Stomach (tissue), 9 donors: Measurements from ENCODE around the gene KLHDC10. TPM values are rescaled to one million over a fixed set of nuclear protein-coding genes. Genes with fewer than 3 reads are reported as not detected.
"Not testable (repeated sequence)": the region's sequence is repeated elsewhere in the genome, so short reads cannot be mapped to it uniquely, and the experiment has no call there.

Experiments used
- DNase-seq, 2 donors: peaks; one replicate each; pipeline versions ENCODE4 v3.0.0 to v3.0.0-alpha.2; 2013 to 2019
- H3K27ac ChIP-seq, 5 donors: fragments of 200-600 bp in 4 of 5; sonication (generic) in 4 of 5; one replicate each; pipeline ENCODE4 v1.5.1; 2013 to 2019; ENCODE audit warnings: mild to moderate bottlenecking in 1 of 5, moderate library complexity in 1 of 5
- H3K27me3 ChIP-seq, 3 donors: fragments of 200-600 bp; sonication (generic); one replicate each; pipeline ENCODE4 v1.5.1; 2017 to 2019; ENCODE audit warnings: mixed run types in 1 of 3
- H3K36me3 ChIP-seq, 4 donors: fragments of 200-600 bp; sonication (generic); 1 replicate in 3 of 4; 2 replicates in 1 of 4; pipeline ENCODE4 v1.5.1; 2016 to 2019
- H3K4me1 ChIP-seq, 4 donors: fragments of 200-600 bp; sonication (generic); one replicate each; pipeline ENCODE4 v1.5.1; 2016 to 2019
- H3K4me3 ChIP-seq, 4 donors: fragments of 200-600 bp; sonication (generic) in 3 of 4; one replicate each; pipeline ENCODE4 v1.5.1; 2016 to 2019; ENCODE audit warnings: mild to moderate bottlenecking in 1 of 4
- H3K9me3 ChIP-seq, 4 donors: fragments of 200-600 bp; sonication (generic); one replicate each; pipeline ENCODE4 v1.5.1; 2016 to 2019
- EP300 ChIP-seq: sonication (generic); formaldehyde crosslinking; IDR thresholded peaks from one replicate; pipeline ENCODE4 v1.6.1; 2017; ENCODE audit warnings: antibody characterized with exemption
- POLR2A ChIP-seq, 4 donors: fragments of 450-650 bp; IDR thresholded peaks; one replicate each; pipeline ENCODE4 v1.6.1; 2016; ENCODE audit warnings: antibody characterized with exemption in 4 of 4, control low read depth in 2 of 4, mild to moderate bottlenecking in 1 of 4, moderate library complexity in 1 of 4
- POLR2AphosphoS5 ChIP-seq, 3 donors: sonication (generic); formaldehyde crosslinking; IDR thresholded peaks; one replicate each; pipeline ENCODE4 v1.6.1; 2016; ENCODE audit warnings: antibody characterized with exemption in 3 of 3
- WGBS, 5 donors: extraction: QIAGEN DNeasy Blood & Tissue Kit in 3 of 5; methylation state at CpG; one replicate each; pipeline versions ENCODE4 v1.1.5 to v1.1.7; 2013 to 2018; 5-methylcytosine and 5-hydroxymethylcytosine counted together
- intact Hi-C: fragments of 100-400 bp; cut with DNase I; formaldehyde crosslinking; loops from one replicate; pipeline ENCODE4 v1.15.1; 2023; ENCODE audit warnings: low total_unique reads
- polyA plus RNA-seq, 3 donors: library from polyadenylated mRNA; stranded (reverse); fragments of 200-250 nt; gene quantifications; one replicate each; pipeline ENCODE4 v1.2.3, GENCODE V29; 2013
- total RNA-seq, 5 donors: library from RNA; depleted of rRNA; stranded (reverse); fragments of >200 nt; gene quantifications; one replicate each; pipeline versions ENCODE4 v1.1.0 to v1.2.3, GENCODE V29; 2014 to 2016
- TF ChIP-seq, protein P1 (sequence below), 7 experiments: fragments of 450-650 bp in 4 of 7; fragments of 200-600 bp in 3 of 7; sonication (generic) in 3 of 7; IDR thresholded peaks; one replicate each; pipeline ENCODE4 v1.5.1; 2016 to 2019; ENCODE audit warnings: antibody characterized with exemption in 7 of 7, control low read depth in 2 of 7, mild to moderate bottlenecking in 1 of 7
- donor health status: healthy with polysubstance abuse.
- donor health status: Bipolar disorder and iron deficiency.
- donor health status: healthy.

Gene KLHDC10
- total and polyA plus RNA-seq, 8 donors: 5.8 to 49.0 (median 22.5) TPM

DNA sequence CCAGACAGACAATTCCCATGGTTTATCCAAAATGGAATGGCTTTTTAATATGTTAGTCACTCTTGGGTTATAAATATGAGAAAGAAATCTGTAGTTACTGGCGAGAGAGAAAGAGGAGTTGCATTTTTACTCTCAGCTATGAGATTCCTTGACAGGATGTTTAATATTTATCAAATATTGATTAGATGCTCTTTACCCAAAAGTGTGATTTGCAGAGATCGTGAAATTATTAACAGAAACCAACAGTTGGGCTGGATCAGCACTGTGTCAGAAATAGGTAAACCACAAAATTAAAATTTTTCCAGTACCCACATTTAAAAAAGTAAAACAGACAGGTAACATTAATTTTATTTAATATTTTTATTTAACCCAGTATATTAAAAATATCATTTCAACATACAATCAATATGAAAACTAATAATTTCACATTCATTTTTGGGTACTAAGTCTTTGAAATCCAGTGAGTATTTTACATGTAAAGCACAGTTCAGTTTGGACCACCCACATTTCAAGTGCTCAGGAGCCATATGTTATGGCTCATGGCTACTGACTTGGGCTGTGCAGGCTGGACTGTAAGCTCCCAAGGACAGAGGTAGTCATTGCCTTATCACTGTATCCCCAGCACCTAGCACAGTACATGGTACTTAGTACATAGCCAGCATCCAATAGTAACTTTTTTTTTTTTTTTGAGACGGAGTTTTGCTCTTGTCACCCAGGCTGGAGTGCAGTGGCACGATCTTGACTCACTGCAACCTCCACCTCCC, 42.5 kb downstream of the KLHDC10 start:
- no peak overlapping the region for H3K4me3 ChIP-seq
- H3K9me3 ChIP-seq: no peaks in the 10 kb centered on the region
- intact Hi-C loops: no loop called here
- no peaks in the 10 kb centered on the region for H3K36me3 ChIP-seq
- no peak overlapping the region for H3K27ac ChIP-seq
- H3K4me1 ChIP-seq: peaks cover 0 to 18% (median 13%) of the 10 kb centered on the region in 4 donors
- H3K27me3 ChIP-seq: no peaks in the 10 kb centered on the region
- 77 to 97% (median 91%) methylated on average over 4 of the region's 4 CpGs for WGBS, 5 donors
- TF ChIP-seq EP300: no peak
- no peak for TF ChIP-seq POLR2A (IDR thresholded peaks at IDR 0.05)
- TF ChIP-seq, protein P1, sequence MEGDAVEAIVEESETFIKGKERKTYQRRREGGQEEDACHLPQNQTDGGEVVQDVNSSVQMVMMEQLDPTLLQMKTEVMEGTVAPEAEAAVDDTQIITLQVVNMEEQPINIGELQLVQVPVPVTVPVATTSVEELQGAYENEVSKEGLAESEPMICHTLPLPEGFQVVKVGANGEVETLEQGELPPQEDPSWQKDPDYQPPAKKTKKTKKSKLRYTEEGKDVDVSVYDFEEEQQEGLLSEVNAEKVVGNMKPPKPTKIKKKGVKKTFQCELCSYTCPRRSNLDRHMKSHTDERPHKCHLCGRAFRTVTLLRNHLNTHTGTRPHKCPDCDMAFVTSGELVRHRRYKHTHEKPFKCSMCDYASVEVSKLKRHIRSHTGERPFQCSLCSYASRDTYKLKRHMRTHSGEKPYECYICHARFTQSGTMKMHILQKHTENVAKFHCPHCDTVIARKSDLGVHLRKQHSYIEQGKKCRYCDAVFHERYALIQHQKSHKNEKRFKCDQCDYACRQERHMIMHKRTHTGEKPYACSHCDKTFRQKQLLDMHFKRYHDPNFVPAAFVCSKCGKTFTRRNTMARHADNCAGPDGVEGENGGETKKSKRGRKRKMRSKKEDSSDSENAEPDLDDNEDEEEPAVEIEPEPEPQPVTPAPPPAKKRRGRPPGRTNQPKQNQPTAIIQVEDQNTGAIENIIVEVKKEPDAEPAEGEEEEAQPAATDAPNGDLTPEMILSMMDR (IDR thresholded peaks at IDR 0.05): no peak
- no peak for TF ChIP-seq POLR2AphosphoS5 (IDR thresholded peaks at IDR 0.05)
- no peak for DNase-seq

DNA sequence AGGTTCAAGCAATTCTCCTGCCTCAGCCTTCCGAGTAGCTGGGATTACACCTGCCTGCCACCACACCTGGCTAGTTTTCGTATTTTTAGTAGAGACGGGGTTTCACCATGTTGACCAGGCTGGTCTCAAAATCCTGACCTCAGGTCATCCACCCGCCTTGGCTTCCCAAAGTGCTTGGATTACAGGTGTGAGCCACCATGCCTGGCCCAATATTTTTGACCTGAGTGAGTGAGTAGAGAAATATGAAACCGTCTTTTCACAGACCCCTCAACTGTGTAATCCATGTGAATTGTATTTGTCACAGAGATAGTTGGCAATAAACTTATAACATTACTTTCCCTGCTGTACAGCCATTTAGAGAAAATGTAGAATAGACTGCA, 43.1 kb downstream of the KLHDC10 start:
- H3K36me3 ChIP-seq, H3K9me3 ChIP-seq, DNase-seq, intact Hi-C loops, H3K4me3 ChIP-seq, H3K27me3 ChIP-seq, H3K27ac ChIP-seq: not testable (repeated sequence)
- 88 to 95% (median 91%) methylated on average over 5 of the region's 5 CpGs for WGBS, 5 donors
- H3K4me1 ChIP-seq: peaks cover 0 to 18% (median 13%) of the 10 kb centered on the region in 4 donors

GRCh38 chr7:130113887-130114286, 43.6 kb downstream of the KLHDC10 start:
- Histone ChIP-seq H3K27me3 (no peaks in the 10 kb centered on the region), H3K9me3 (no peaks in the 10 kb centered on the region), H3K27ac (no peak overlapping the region), H3K4me3 (no peak overlapping the region), H3K36me3 (peaks cover 0 to 10% (median 3%) of the 10 kb centered on the region in 4 donors), H3K4me1 (peaks cover 0 to 18% (median 13%) of the 10 kb centered on the region in 4 donors)
- no peak for TF ChIP-seq POLR2A (IDR thresholded peaks at IDR 0.05)
- no peak for TF ChIP-seq EP300
- TF ChIP-seq POLR2AphosphoS5 (IDR thresholded peaks at IDR 0.05): no peak
- TF ChIP-seq, protein P1 (IDR thresholded peaks at IDR 0.05): no peak
- intact Hi-C loops: no loop called here
- peak in 1 of 2 donors; percentile 15 for DNase-seq
- WGBS, 5 donors: 27 to 56% (median 41%) methylated on average over 4 of the region's 4 CpGs

- Histone ChIP-seq H3K27ac (no peak overlapping the region), H3K4me3 (no peak overlapping the region), H3K27me3 (no peaks in the 10 kb centered on the region), H3K4me1 (peaks cover 0 to 18% (median 13%) of the 10 kb centered on the region in 4 donors), H3K9me3 (no peaks in the 10 kb centered on the region), H3K36me3 (peaks cover 0 to 15% (median 5%) of the 10 kb centered on the region in 4 donors)
- no peak for DNase-seq
- intact Hi-C loops: no loop called here
- TF ChIP-seq, protein P1 (IDR thresholded peaks at IDR 0.05): no peak
- no peak for TF ChIP-seq POLR2A (IDR thresholded peaks at IDR 0.05)
- TF ChIP-seq EP300: no peak
- no peak for TF ChIP-seq POLR2AphosphoS5 (IDR thresholded peaks at IDR 0.05)
Observed at GRCh38 chr7:130114374-130114773, 44.0 kb downstream of the KLHDC10 start.

DNA sequence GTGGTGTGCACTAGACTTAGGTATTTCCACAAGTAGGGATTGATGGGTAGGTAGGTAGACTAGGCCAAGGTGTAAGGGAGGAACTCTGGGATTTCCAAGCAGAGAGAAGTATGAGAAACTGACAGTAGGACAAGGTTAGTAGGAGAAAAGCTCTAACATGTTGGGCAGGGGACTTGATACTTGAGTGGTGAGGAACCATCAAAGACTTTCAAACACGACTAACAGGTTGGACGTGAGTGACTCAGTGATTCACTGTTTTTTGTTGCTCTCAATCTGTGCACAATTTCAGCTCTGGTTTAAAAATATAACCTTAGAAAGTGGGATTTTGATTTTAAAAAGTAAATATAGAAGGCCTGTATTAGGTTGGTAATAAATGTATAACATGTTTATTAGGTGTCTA, 44.4 kb downstream of the KLHDC10 start:
- Histone ChIP-seq H3K36me3 (peaks cover 0 to 15% (median 5%) of the 10 kb centered on the region in 4 donors), H3K9me3 (no peaks in the 10 kb centered on the region), H3K4me1 (peaks cover 0 to 18% (median 13%) of the 10 kb centered on the region in 4 donors), H3K4me3 (no peak overlapping the region), H3K27ac (no peak overlapping the region), H3K27me3 (no peaks in the 10 kb centered on the region)
- 84 to 97% (median 90%) methylated on average over 2 of the region's 2 CpGs for WGBS, 5 donors
- TF ChIP-seq, protein P1 (IDR thresholded peaks at IDR 0.05): no peak
- TF ChIP-seq EP300 (no peak), POLR2A (IDR thresholded peaks at IDR 0.05) (no peak), POLR2AphosphoS5 (IDR thresholded peaks at IDR 0.05) (no peak)
- DNase-seq: no peak
- intact Hi-C loops: no loop called here
